ENCODE measurements around the gene SHTN1. TPM values are rescaled to one million over a fixed set of nuclear protein-coding genes. Genes with fewer than 3 reads are reported as not detected.

SHTN1 gene
- 10 to 100 TPM; 19.7 to 45.8 TPM for total RNA-seq

DNA sequence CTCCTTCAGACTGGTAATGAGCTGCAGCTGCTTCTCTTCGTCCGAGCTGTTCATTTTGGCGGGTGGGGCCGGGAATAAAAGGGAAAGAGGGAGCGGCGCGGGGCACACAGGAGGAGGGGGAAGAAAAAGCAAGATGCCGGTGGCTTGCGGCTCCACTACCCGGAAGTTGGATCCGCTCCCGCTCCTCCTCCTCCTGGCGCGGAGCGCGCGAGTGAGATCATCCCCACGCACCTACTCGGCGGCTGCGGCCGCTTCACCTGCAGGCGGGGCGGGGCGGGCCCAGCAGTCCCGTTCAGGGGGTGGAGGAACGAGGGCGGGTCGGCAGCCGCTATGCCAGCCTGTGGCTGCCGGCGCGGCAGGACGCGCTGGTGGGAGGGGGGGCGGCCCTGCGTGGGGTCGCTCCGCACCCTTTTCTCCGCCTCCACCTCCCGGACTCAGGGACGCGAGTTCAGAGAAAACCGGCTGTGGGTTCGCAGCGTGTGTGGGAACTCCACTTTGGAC, at the start of gene SHTN1:
SHTN1 (minus strand) TSS at position 162 of the 501 bp plus-strand sequence; CDS start at position 54, 108 bp downstream.
- intact Hi-C loops (cut with DNase I) = no loop called here
- WGBS = under 1% methylated on average over 38 of the region's 46 CpGs

DNA sequence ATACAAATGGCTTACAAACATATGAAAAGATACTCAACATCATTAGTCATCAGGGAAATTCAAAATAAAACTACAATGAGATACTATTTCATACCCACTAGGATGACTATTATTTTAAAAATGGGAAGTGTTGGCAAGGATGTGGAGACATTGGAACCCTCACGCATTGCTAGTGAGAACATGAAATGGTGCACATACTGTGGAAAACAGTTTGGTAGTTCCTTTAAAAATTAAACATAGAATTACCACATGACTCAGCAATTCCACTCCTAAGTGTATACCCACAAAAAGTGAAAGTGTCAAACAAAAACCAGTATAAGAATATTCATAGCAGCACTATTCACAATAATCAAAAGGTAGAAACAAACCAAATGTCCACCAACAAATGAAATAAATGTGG, 48.5 kb upstream of the SHTN1 start:
- Histone ChIP-seq H3K27me3 (replicated peaks; ENCODE audit: insufficient read depth) (peaks cover 2% of the 10 kb centered on the region), H3K36me3 (no peaks in the 10 kb centered on the region), H3K4me1 (replicated peaks) (no peaks in the 10 kb centered on the region), H3K4me3 (no peak overlapping the region), H3K9me3 (no peaks in the 10 kb centered on the region), H3K27ac (no peak overlapping the region)
- TF ChIP-seq POLR2AphosphoS5 (IDR thresholded peaks at IDR 0.05) (no peak), POLR2A (IDR thresholded peaks at IDR 0.05) (no peak)
- TF ChIP-seq, protein P1, sequence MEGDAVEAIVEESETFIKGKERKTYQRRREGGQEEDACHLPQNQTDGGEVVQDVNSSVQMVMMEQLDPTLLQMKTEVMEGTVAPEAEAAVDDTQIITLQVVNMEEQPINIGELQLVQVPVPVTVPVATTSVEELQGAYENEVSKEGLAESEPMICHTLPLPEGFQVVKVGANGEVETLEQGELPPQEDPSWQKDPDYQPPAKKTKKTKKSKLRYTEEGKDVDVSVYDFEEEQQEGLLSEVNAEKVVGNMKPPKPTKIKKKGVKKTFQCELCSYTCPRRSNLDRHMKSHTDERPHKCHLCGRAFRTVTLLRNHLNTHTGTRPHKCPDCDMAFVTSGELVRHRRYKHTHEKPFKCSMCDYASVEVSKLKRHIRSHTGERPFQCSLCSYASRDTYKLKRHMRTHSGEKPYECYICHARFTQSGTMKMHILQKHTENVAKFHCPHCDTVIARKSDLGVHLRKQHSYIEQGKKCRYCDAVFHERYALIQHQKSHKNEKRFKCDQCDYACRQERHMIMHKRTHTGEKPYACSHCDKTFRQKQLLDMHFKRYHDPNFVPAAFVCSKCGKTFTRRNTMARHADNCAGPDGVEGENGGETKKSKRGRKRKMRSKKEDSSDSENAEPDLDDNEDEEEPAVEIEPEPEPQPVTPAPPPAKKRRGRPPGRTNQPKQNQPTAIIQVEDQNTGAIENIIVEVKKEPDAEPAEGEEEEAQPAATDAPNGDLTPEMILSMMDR (IDR thresholded peaks at IDR 0.05) = no peak
- intact Hi-C loops (cut with DNase I) = no loop called here
- 87% methylated on average over 1 of the region's 1 CpG for WGBS
- DNase-seq (ENCODE audit: low spot score) = no peak

More for the DNA sequence above, at the start of gene SHTN1:
- no peaks in the 10 kb centered on the region for H3K36me3 ChIP-seq
- DNase-seq (ENCODE audit: low spot score) = peak; percentile 87
- TF ChIP-seq POLR2A (IDR thresholded peaks at IDR 0.05) (peak; percentile 24), POLR2AphosphoS5 (IDR thresholded peaks at IDR 0.05) (peak; percentile 59)
- TF ChIP-seq, protein P1 (IDR thresholded peaks at IDR 0.05) = peak in 1 of 4 experiments; percentile 3
- H3K9me3 ChIP-seq = no peaks in the 10 kb centered on the region
- peak within 1 kb of the TSS; percentile 57 to 84 for H3K4me3 ChIP-seq
- H3K27me3 ChIP-seq (replicated peaks; ENCODE audit: insufficient read depth) = no peaks in the 10 kb centered on the region
- peak within 1 kb of the TSS; percentile 84 to 97 for H3K27ac ChIP-seq
- no peaks in the 10 kb centered on the region for H3K4me1 ChIP-seq (replicated peaks)

DNA sequence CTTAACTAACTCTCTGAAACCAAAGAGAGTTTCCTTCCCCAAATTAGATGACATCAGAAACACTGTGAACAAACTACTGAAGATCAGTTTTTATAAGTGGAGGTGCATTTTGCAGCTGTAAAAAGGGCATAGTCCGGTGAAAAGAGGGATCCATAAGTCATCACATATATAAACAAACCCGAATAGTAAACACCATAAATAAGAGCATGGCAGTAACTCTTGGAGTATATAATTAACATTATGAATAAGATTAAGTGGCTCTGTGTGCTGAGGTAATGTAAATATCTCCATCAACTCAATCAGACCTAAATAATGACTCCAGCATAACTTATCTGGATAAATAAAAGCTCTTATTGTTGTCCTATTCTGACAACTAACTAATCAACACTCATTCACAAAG, 43.0 kb upstream of the SHTN1 start:
- H3K27ac ChIP-seq = no peak overlapping the region
- no peak for DNase-seq (ENCODE audit: low spot score)
- H3K4me3 ChIP-seq = no peak overlapping the region
- WGBS = 58% methylated on average over 2 of the region's 2 CpGs
- no peaks in the 10 kb centered on the region for H3K9me3 ChIP-seq
- H3K36me3 ChIP-seq = no peaks in the 10 kb centered on the region
- no peak for TF ChIP-seq POLR2AphosphoS5 (IDR thresholded peaks at IDR 0.05)
- TF ChIP-seq, protein P1 (IDR thresholded peaks at IDR 0.05) = no peak
- TF ChIP-seq POLR2A (IDR thresholded peaks at IDR 0.05) = no peak
- intact Hi-C loops (cut with DNase I) = no loop called here
- no peaks in the 10 kb centered on the region for H3K4me1 ChIP-seq (replicated peaks)
- no peaks in the 10 kb centered on the region for H3K27me3 ChIP-seq (replicated peaks; ENCODE audit: insufficient read depth)

- Histone ChIP-seq H3K4me1 (replicated peaks) (no peaks in the 10 kb centered on the region), H3K27ac (no peak overlapping the region), H3K27me3 (replicated peaks; ENCODE audit: insufficient read depth) (no peaks in the 10 kb centered on the region), H3K4me3 (no peak overlapping the region), H3K9me3 (no peaks in the 10 kb centered on the region), H3K36me3 (no peaks in the 10 kb centered on the region)
- TF ChIP-seq, protein P1 (IDR thresholded peaks at IDR 0.05) = no peak
- TF ChIP-seq POLR2A (IDR thresholded peaks at IDR 0.05) (no peak), POLR2AphosphoS5 (IDR thresholded peaks at IDR 0.05) (no peak)
- WGBS = 92% methylated on average over 8 of the region's 8 CpGs
- DNase-seq (ENCODE audit: low spot score) = no peak
- intact Hi-C loops (cut with DNase I) = no loop called here
These were observed 11.3 kb upstream of the SHTN1 start for GRCh38 chr10:117016266-117016665.

GRCh38 chr10:117014835-117015234, 9.8 kb upstream of the SHTN1 start:
- TF ChIP-seq POLR2A (IDR thresholded peaks at IDR 0.05) (no peak), POLR2AphosphoS5 (IDR thresholded peaks at IDR 0.05) (no peak)
- TF ChIP-seq, protein P1 (IDR thresholded peaks at IDR 0.05) = no peak
- intact Hi-C loops (cut with DNase I) = no loop called here

More at GRCh38 chr10:117014835-117015234, 9.8 kb upstream of the SHTN1 start:
- H3K4me3 ChIP-seq = no peak overlapping the region
- H3K36me3 ChIP-seq = no peaks in the 10 kb centered on the region
- no peaks in the 10 kb centered on the region for H3K27me3 ChIP-seq (replicated peaks; ENCODE audit: insufficient read depth)
- H3K9me3 ChIP-seq = no peaks in the 10 kb centered on the region
- H3K27ac ChIP-seq = no peak overlapping the region
- DNase-seq (ENCODE audit: low spot score) = no peak
- H3K4me1 ChIP-seq (replicated peaks) = no peaks in the 10 kb centered on the region
